Activated CD4-positive, alpha-beta T cell treated with anti-CD3 and anti-CD28 coated beads, Interleukin-2, Interleukin-6, amounts not matched to agents 100 ng/mL and 50 ng/mL, durations not matched to agents 16 hours and 8 hours (primary cell): ENCODE results near the gene HECTD3.
"Not testable (repeated sequence)": the region's sequence is repeated elsewhere in the genome, so short reads cannot be mapped to it uniquely, and the experiment has no call there.

Source experiments
- DNase-seq: peaks from one replicate; pipeline ENCODE4 v3.0.0-alpha.2; 2020

The HECTD3 gene

GRCh38 chr1:44985747-44986359 lies 25.3 kb downstream of the HECTD3 start:
- DNase-seq, result peak; percentile 17

DNA sequence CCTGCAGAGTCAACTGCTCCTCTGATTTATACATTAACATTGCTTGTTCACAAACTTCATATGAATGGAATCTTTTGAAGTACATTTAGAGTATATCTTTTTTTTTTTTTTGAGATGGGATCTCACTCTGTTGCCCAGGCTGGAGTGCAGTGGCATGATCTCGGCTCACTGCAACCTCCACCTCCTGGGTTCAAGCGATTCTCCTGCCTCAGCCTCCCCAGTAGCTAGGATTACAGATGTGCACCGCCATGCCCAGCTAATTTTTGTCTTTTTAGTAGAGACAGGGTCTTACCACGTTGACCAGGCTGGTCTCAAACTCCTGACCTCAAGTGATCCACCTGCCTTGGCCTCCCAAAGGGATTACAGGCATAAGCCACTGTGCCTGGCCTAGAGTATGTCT lies 33.8 kb downstream of the HECTD3 start:
- DNase-seq, result not testable (repeated sequence)

GRCh38 chr1:44976252-44976651 lies 34.9 kb downstream of the HECTD3 start:
- no peak for DNase-seq

- no peak for DNase-seq
Measured at GRCh38 chr1:44973645-44974044, 37.5 kb downstream of the HECTD3 start.

DNA sequence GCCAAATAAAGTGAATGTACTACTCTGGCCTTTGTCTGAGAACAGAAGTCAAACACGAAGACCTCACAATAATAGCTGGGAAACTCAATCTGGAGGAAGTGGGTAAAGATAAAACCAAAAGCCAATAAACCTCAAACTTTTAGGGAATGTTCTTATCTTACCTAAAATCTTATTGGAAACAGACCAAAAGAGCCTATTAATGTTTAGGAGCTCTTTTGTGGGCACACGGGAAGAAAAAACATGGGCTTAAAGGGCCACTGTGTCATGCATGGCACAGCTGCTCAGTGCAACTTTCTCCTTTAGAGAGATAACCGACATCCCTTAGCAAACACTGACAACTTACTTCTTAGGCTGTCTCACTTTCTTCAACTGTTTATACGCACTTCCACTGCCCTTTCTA lies 40.8 kb downstream of the HECTD3 start:
- DNase-seq, result no peak

- DNase-seq, result no peak
Measured at GRCh38 chr1:44964396-44964795, 46.7 kb downstream of the HECTD3 start.

DNA sequence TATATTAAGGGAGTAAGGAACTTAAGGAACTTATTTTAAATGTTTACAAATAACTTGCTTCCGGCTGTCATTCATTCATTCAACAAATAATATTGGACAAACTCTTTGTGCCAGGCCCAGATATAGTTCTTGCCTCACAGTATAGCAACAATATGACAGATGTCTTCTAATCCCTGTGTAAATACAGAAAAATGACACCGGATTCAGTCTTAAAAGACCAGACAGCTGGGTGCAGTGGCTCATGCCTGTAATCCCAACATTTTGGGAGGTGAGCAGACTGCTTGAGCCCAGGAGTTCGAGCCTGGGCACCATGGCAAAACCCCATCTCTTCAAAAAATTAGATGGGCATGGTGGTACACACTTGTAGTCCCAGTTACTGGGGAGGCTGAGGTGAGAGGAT lies 48.4 kb downstream of the HECTD3 start:
- no peak for DNase-seq

DNA sequence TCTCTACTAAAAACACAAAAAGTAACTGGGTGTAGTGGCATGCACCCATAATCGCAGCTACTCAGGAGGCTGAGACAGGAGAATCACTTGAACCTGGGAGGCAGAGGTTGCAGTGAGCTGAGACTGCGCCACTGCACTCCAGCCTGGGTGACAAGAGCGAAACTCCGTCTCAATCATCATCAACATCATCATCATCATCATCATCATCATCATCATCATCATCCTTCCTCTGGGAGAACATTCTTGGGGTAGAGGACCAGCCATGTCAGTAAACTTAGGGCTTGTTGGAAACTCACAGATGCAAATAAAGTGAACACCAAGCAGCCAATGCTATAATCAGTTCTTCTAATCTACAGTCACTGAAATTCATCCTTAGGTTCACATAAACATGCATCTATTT lies 49.1 kb downstream of the HECTD3 start:
- not testable (repeated sequence) for DNase-seq

DNA sequence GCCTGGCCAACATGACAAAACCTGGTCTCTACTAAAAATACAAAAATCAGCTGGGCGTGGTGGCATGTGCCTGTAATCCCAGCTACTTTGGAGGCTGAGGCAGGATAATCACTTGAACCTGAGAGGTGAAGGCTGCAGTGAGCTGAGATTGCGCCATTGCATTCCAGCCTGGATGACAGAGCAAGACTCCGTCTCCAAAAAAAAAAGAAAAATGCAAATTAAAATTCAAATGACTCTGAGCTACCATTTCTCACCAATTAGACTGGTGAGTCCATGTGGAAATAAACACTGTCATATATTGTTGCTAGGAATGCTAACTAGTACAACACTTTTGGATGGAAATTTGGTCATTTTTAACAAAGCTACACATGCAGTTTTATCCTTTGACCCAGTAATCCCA lies 53.6 kb downstream of the HECTD3 start:
- DNase-seq, result not testable (repeated sequence)

- not testable (repeated sequence) for DNase-seq
Measured at GRCh38 chr1:44956077-44956476, 55.0 kb downstream of the HECTD3 start.
